GM12875 (cell line): ENCODE measurements around the gene P2RX4.
"Not testable (repeated sequence)": the region's sequence is repeated elsewhere in the genome, so short reads cannot be mapped to it uniquely, and the experiment has no call there.

Experiments
- H3K4me3 ChIP-seq: one replicate; pipeline ENCODE4 v1.5.1; 2011; ENCODE audit warnings: low read depth, low read length, control low read depth
- CTCF ChIP-seq: IDR thresholded peaks from 2 replicates; pipeline ENCODE4 v1.5.1; 2011; ENCODE audit warnings: low read depth, mild to moderate bottlenecking, control low read depth, inconsistent platforms, low read length, moderate library complexity, borderline replicate concordance; ENCODE audit not compliant: insufficient read depth

Gene P2RX4

GRCh38 chr12:121209624-121210572 is at the start of gene P2RX4:
Gene P2RX4 (plus strand): TSS chr12:121210129. CDS start chr12:121210165, 36 bp downstream.
- TF ChIP-seq CTCF: peak; percentile 44
- peak within 1 kb of the TSS; percentile 59 for H3K4me3 ChIP-seq

GRCh38 chr12:121162384-121162783 is 47.5 kb upstream of the P2RX4 start:
- no peak for TF ChIP-seq CTCF
- no peak overlapping the region for H3K4me3 ChIP-seq

GRCh38 chr12:121162985-121163384 is 46.9 kb upstream of the P2RX4 start:
- TF ChIP-seq CTCF: no peak
- H3K4me3 ChIP-seq: no peak overlapping the region

GRCh38 chr12:121164839-121165238 is 45.1 kb upstream of the P2RX4 start:
- not testable (repeated sequence) for H3K4me3 ChIP-seq

GRCh38 chr12:121165316-121165715 is 44.6 kb upstream of the P2RX4 start:
- no peak overlapping the region for H3K4me3 ChIP-seq
- no peak for TF ChIP-seq CTCF

GRCh38 chr12:121166356-121166755 is 43.6 kb upstream of the P2RX4 start:
- H3K4me3 ChIP-seq: no peak overlapping the region
- no peak for TF ChIP-seq CTCF

GRCh38 chr12:121167232-121167820 is 42.6 kb upstream of the P2RX4 start:
- TF ChIP-seq CTCF: no peak
- no peak overlapping the region for H3K4me3 ChIP-seq
